AG10803 (cell line): ENCODE results near the gene ZNF777.

ENCODE experiments used
- DNase-seq: peaks from one replicate; pipeline ENCODE4 v3.0.0; 2010; ENCODE audit warnings: low read depth
- H3K4me3 ChIP-seq: 2 replicates; pipeline ENCODE4 v1.5.1; 2011; ENCODE audit warnings: mild to moderate bottlenecking, low read length, control low read depth
- TF ChIP-seq, protein P1 (sequence below): conservative IDR thresholded peaks from 2 replicates; pipeline ENCODE4 v1.5.1; 2011; ENCODE audit warnings: mild to moderate bottlenecking, low read length, control low read depth, inconsistent platforms

Gene ZNF777

DNA sequence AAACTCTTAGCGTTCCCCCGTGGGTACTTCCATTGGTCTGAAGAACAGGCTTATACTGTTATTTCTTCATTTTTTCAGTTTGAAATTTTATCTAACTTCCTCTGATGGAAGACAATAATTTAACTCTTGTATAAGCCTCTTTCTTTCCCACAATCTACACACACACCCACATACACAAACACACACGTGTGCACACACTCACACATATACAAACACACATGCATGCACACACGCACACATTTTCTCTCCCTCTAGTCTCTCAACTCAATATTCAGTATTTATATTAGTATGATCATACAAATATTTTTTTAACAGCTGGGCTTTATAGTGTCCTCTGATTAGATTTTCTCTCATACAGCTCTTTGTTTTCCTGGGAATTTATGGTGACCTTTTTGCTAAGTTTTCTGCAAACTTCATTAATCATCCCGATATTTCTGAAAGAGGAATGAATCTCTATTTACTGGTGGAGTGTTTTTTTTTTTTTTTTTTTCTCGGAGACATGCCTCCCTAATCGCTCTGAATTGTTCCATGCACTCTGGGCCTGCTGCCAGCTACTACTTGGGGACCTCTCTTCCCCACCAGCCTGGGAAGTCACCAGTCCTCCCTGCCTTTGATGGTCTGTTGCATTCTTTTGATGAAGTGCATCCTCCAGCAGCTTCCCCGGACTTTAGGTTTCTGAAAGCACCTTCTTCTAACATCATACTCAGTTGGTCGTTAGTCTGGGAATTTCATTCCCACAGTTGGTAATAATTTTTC lies 75.5 kb downstream of the ZNF777 start:
- no peak for DNase-seq
- no peak overlapping the region for H3K4me3 ChIP-seq
- TF ChIP-seq, protein P1, sequence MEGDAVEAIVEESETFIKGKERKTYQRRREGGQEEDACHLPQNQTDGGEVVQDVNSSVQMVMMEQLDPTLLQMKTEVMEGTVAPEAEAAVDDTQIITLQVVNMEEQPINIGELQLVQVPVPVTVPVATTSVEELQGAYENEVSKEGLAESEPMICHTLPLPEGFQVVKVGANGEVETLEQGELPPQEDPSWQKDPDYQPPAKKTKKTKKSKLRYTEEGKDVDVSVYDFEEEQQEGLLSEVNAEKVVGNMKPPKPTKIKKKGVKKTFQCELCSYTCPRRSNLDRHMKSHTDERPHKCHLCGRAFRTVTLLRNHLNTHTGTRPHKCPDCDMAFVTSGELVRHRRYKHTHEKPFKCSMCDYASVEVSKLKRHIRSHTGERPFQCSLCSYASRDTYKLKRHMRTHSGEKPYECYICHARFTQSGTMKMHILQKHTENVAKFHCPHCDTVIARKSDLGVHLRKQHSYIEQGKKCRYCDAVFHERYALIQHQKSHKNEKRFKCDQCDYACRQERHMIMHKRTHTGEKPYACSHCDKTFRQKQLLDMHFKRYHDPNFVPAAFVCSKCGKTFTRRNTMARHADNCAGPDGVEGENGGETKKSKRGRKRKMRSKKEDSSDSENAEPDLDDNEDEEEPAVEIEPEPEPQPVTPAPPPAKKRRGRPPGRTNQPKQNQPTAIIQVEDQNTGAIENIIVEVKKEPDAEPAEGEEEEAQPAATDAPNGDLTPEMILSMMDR, result no peak
